Measurements from ENCODE around the gene CEP164. TPM values are rescaled to one million over a fixed set of nuclear protein-coding genes. Genes with fewer than 3 reads are reported as not detected.

CEP164 gene
- total RNA-seq, 1 experiment from 2014 or later = 33.9 TPM

DNA sequence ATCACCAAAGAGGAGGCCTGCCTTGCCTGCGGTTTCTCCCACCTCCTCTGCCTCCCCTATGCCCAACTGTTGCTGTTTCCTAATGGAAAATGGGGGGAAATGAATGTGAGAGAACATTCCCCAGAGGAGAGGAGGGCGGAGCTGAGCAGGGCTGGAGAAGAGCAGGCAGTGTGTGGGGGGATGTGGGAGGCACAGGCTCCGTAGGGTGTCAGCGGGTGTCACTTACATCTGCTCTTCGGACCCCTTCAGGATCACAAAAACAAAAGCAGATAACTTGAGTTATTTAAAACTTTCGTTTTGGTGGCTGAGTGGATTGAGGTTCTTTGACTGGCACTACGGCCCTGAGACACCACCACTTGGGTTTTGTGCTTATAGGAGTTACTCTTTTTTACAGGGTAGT, 93.8 kb downstream of the CEP164 start:
- no TSS peak for BruUV-seq (replicated peaks)
- H3K27me3 ChIP-seq (ENCODE audit: insufficient read depth, low read depth) = peaks cover 95% of the 10 kb centered on the region
- no peak overlapping the region for H3K27ac ChIP-seq
- no peaks in the 10 kb centered on the region for H3K79me2 ChIP-seq (ENCODE audit: low read depth)
- CTCF ChIA-PET = no interaction called here
- no peaks in the 10 kb centered on the region for H4K20me1 ChIP-seq (ENCODE audit: insufficient read depth)
- no peaks in the 10 kb centered on the region for H3K9me2 ChIP-seq (ENCODE audit: insufficient read depth)
- no peaks in the 10 kb centered on the region for H3K36me3 ChIP-seq (ENCODE audit: low read depth)
- H3F3A ChIP-seq (ENCODE audit: insufficient read depth, low read depth) = no peaks in the 10 kb centered on the region
- no peak for TF ChIP-seq CTCF (conservative IDR thresholded peaks at IDR 0.05)
- no peak for TF ChIP-seq EZH2 (IDR thresholded peaks at IDR 0.05; ENCODE audit: low read depth)
- no peaks in the 10 kb centered on the region for H3K9me3 ChIP-seq (ENCODE audit: insufficient read depth, low read depth)
- POLR2A ChIA-PET (ENCODE audit: unreplicated experiment) = no interaction called here
- H2AFZ ChIP-seq = no peak overlapping the region
- no peak for DNase-seq
- no peaks in the 10 kb centered on the region for H3K4me1 ChIP-seq (replicated peaks; ENCODE audit: insufficient read depth)
- H3K4me2 ChIP-seq = no peak overlapping the region
- intact Hi-C loops (cut with micrococcal nuclease; ENCODE audit: unreplicated experiment) = loop anchor here (10.0 kb wide), 1 partner anchor 523 kb away; no protein-coding TSS in a partner anchor
- no peak overlapping the region for H3K4me3 ChIP-seq

GRCh38 chr11:117423046-117423575, 95.5 kb downstream of the CEP164 start:
- no peaks in the 10 kb centered on the region for H3K36me3 ChIP-seq (ENCODE audit: low read depth)
- H3K4me2 ChIP-seq = no peak overlapping the region
- no peak for TF ChIP-seq EZH2 (IDR thresholded peaks at IDR 0.05; ENCODE audit: low read depth)
- no peak for TF ChIP-seq CTCF (conservative IDR thresholded peaks at IDR 0.05)
- H3F3A ChIP-seq (ENCODE audit: insufficient read depth, low read depth) = no peaks in the 10 kb centered on the region
- no peaks in the 10 kb centered on the region for H3K9me3 ChIP-seq (ENCODE audit: insufficient read depth, low read depth)
- intact Hi-C loops (cut with micrococcal nuclease; ENCODE audit: unreplicated experiment) = loop anchor here (10.0 kb wide), 1 partner anchor 522 kb away; no protein-coding TSS in a partner anchor
- CTCF ChIA-PET = no interaction called here
- POLR2A ChIA-PET (ENCODE audit: unreplicated experiment) = no interaction called here
- H3K9me2 ChIP-seq (ENCODE audit: insufficient read depth) = no peaks in the 10 kb centered on the region
- BruUV-seq (replicated peaks) = no TSS peak
- no peaks in the 10 kb centered on the region for H3K4me1 ChIP-seq (replicated peaks; ENCODE audit: insufficient read depth)
- peaks cover 95% of the 10 kb centered on the region for H3K27me3 ChIP-seq (ENCODE audit: insufficient read depth, low read depth)
- no peak overlapping the region for H3K27ac ChIP-seq
- H2AFZ ChIP-seq = no peak overlapping the region
- H3K79me2 ChIP-seq (ENCODE audit: low read depth) = no peaks in the 10 kb centered on the region
- H3K4me3 ChIP-seq = no peak overlapping the region
- DNase-seq = no peak
- H4K20me1 ChIP-seq (ENCODE audit: insufficient read depth) = no peaks in the 10 kb centered on the region

GRCh38 chr11:117424781-117425180, 97.1 kb downstream of the CEP164 start:
- Histone ChIP-seq H3K4me1 (replicated peaks; ENCODE audit: insufficient read depth) (no peaks in the 10 kb centered on the region), H3K4me2 (no peak overlapping the region), H4K20me1 (ENCODE audit: insufficient read depth) (no peaks in the 10 kb centered on the region), H3K9me3 (ENCODE audit: insufficient read depth, low read depth) (no peaks in the 10 kb centered on the region), H3K4me3 (no peak overlapping the region), H3K79me2 (ENCODE audit: low read depth) (no peaks in the 10 kb centered on the region), H3K27me3 (ENCODE audit: insufficient read depth, low read depth) (peaks cover 93% of the 10 kb centered on the region), H3K27ac (no peak overlapping the region), H2AFZ (no peak overlapping the region), H3F3A (ENCODE audit: insufficient read depth, low read depth) (no peaks in the 10 kb centered on the region), H3K36me3 (ENCODE audit: low read depth) (no peaks in the 10 kb centered on the region), H3K9me2 (ENCODE audit: insufficient read depth) (no peaks in the 10 kb centered on the region)
- intact Hi-C loops (cut with micrococcal nuclease; ENCODE audit: unreplicated experiment) = loop anchor here (5.0 to 10.0 kb wide), 2 partner anchors 520 to 628 kb away; no protein-coding TSS in a partner anchor
- ChIA-PET POLR2A (ENCODE audit: unreplicated experiment) (no interaction called here), CTCF (interaction anchor here (0.6 to 1.1 kb wide), 4 partner anchors 111 to 1829 kb away, joined by 3 to 10 read pairs (median 6); no protein-coding TSS in a partner anchor)
- TF ChIP-seq CTCF (conservative IDR thresholded peaks at IDR 0.05) (no peak), EZH2 (IDR thresholded peaks at IDR 0.05; ENCODE audit: low read depth) (no peak)
- no TSS peak for BruUV-seq (replicated peaks)
- no peak for DNase-seq
